ENCODE data around the gene BCHE.

- TF ChIP-seq POLR2A (IDR thresholded peaks at IDR 0.05; ENCODE audit: low read depth, low read length) (no peak), POLR2AphosphoS5 (IDR thresholded peaks at IDR 0.05; ENCODE audit: low read depth, low read length) (no peak), TAF1 (IDR thresholded peaks at IDR 0.05; ENCODE audit: borderline replicate concordance, low read depth, low read length) (no peak)
Observed at GRCh38 chr3:165749821-165750220, 87.4 kb downstream of the BCHE start.
